GM12873 (cell line): ENCODE data around the gene ATP23.

ENCODE experiments used
- CTCF ChIP-seq: IDR thresholded peaks from 2 replicates; pipeline ENCODE4 v1.5.1; 2012; ENCODE audit warnings: low read depth, mild to moderate bottlenecking, moderate library complexity, low read length, control low read depth; ENCODE audit not compliant: insufficient read depth; ENCODE audit errors: missing control alignments

Gene ATP23

GRCh38 chr12:57896434-57897201 lies 44.7 kb upstream of the ATP23 start:
- no peak for TF ChIP-seq CTCF

DNA sequence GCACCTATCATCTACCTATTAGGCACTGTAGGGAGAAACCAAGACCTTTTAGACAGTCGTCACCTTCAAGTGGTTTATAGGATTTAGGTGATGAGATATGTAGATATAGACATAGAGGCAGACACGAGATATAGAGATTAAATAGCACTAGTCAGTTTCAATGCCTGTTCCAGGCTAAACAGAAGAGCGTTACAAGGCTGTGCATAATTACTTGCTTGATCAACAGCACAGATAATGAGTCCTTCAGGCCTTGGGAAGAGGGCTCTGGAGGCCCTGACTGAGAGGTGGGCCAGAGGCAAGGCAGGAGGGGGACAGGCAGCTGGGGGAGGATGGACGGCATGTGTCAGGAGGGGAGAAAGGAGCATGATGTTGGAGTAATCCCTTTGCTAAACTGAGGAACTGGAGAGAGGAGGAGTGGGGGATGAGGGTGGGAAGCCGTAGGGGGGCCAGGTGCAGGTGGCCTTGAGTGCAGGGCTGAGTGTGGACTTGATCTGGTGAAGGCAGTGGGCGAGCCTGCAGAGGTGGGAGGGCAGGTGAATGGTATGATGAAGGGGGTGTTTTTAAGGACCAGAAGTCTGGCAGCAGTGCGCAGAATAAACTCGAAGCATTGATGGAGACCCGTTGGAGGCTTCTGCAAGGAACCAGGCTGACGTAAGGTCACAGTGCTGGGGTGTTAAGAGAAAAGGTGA lies 43.9 kb upstream of the ATP23 start:
- no peak for TF ChIP-seq CTCF

DNA sequence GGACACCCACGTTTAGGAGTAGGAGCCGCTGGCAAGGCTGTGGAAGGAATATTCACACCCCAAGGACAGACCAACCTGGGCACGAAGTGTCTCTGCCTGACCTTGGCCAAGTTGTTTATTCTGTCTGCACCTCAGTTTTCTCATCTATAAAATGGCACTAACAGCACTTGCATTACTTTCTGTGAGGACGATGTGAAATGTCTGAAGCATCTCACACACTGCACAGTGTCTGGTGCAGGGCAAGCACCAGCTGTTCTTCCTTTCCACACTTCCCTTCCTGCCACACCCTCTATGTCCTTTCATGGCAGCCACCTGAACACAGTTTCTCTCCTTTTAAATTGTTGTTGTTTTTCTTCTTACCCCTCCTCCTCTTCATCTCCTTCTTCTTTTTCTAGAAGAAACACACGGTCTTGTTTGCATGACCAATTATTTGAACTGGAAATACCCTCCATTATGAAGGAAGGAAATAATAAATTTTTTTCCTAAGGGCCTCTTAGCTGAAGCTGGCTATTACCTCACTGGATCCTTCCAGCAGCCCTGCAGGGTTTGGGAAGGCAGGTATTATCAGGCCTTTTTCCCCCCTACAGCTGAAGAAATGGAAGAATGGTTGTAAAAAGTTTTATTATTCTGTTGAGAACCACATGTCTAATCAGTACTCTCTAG lies 42.9 kb upstream of the ATP23 start:
- TF ChIP-seq CTCF = no peak

DNA sequence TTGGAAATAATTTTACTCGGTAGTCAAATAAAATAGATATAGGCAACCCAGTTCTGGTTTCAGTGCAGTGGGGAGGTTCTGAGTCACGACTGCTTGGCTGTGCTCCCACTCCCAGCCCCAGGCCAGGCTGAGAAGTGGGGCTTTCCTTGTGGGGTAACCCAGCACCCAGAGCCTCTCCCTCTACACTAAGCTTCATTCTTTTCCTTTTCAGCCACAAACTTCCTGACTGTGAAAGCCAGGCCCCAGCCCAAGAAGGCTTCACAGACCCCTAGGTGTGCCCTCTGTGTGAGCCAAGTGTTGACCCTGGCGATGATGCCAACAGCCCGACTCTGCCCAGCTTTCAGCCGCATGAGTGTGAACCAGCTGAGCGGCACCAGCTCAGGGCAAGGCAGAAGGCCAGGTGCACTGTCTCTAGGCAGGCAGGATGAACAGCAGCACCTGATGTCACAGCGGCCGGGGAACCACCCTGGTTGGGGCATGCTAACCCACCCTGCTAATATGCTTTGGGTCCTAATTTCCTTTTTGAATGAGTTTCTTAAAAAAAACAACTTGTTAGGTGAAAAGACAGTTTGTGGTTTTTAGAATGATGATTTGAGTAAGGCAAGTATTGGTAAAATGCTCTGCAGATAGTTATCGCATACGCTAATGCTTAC lies 42.2 kb upstream of the ATP23 start:
- TF ChIP-seq CTCF = no peak

- no peak for TF ChIP-seq CTCF
These were observed 38.8 kb upstream of the ATP23 start for GRCh38 chr12:57902478-57902969.

DNA sequence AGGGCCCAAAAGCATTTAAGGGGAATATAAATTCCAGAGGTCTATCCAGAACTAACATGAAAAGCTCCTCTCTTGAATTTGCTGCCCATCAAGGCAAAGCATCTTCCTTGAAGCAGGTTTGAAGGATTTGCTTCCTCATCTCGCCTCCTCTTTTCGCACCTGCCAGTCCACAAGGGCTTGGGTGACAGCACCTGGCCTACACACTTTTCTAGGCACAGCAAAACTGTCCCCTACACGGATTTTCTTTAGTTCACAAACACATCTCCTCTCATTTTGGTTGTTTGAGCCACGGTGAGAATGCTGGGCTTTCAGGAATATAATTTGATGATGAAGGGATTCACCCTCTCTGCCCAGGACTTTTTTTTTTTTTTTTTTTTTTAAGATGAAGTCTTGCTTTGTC lies 36.9 kb upstream of the ATP23 start:
- no peak for TF ChIP-seq CTCF
